Skin of body (tissue), 2 donors: ENCODE results near the gene HSD3B7. TPM values are rescaled to one million over a fixed set of nuclear protein-coding genes. Genes with fewer than 3 reads are reported as not detected.
"Not testable (repeated sequence)": the region's sequence is repeated elsewhere in the genome, so short reads cannot be mapped to it uniquely, and the experiment has no call there.

Source experiments
- DNase-seq: peaks from one replicate; lab custom pipeline; 2025; lab: John Stamatoyannopoulos, UW
- total RNA-seq: library from RNA; depleted of rRNA; stranded (reverse); fragments of >200 nt; gene quantifications from one replicate; pipeline ENCODE4 v1.2.3, GENCODE V29; 2014

Gene HSD3B7
- total RNA-seq, result 8.5 TPM

- DNase-seq, result peak; percentile 59
Measured at GRCh38 chr16:30984669-30985400, at the start of gene HSD3B7. Gene HSD3B7 (plus strand): TSS chr16:30985207. CDS start chr16:30985659, 452 bp downstream.

GRCh38 chr16:30937692-30938091, 47.3 kb upstream of the HSD3B7 start:
- DNase-seq, result no peak

GRCh38 chr16:30939571-30939970, 45.4 kb upstream of the HSD3B7 start:
- DNase-seq, result not testable (repeated sequence)

GRCh38 chr16:30941600-30942425, 43.2 kb upstream of the HSD3B7 start:
- DNase-seq, result no peak

- DNase-seq, result no peak
Measured at GRCh38 chr16:30942426-30942806, 42.6 kb upstream of the HSD3B7 start.

- DNase-seq, result no peak
Measured at GRCh38 chr16:30944352-30944751, 40.7 kb upstream of the HSD3B7 start.

- DNase-seq, result no peak
Measured at GRCh38 chr16:30946671-30947540, 38.1 kb upstream of the HSD3B7 start.

- no peak for DNase-seq
Measured at GRCh38 chr16:30947541-30947858, 37.5 kb upstream of the HSD3B7 start.

- peak; percentile 96 for DNase-seq
Measured at GRCh38 chr16:30947859-30948666, 36.9 kb upstream of the HSD3B7 start.

- DNase-seq, result peak; percentile 45
Measured at GRCh38 chr16:30948667-30949649, 36.0 kb upstream of the HSD3B7 start, which contains the start of gene ORAI3. Gene ORAI3 (plus strand): TSS chr16:30949068. CDS start chr16:30949290, 222 bp downstream.

GRCh38 chr16:30949650-30950515, 35.1 kb upstream of the HSD3B7 start:
- peak; percentile 60 for DNase-seq

GRCh38 chr16:30950516-30951065, 34.4 kb upstream of the HSD3B7 start:
- DNase-seq, result no peak

- no peak for DNase-seq
Measured at GRCh38 chr16:30951193-30951592, 33.8 kb upstream of the HSD3B7 start.

GRCh38 chr16:30951750-30952149, 33.3 kb upstream of the HSD3B7 start:
- peak; percentile 38 for DNase-seq

- DNase-seq, result no peak
Measured at GRCh38 chr16:30953111-30953510, 31.9 kb upstream of the HSD3B7 start.

- no peak for DNase-seq
Measured at GRCh38 chr16:30953511-30954124, 31.4 kb upstream of the HSD3B7 start.

- no peak for DNase-seq
Measured at GRCh38 chr16:30954993-30955392, 30.0 kb upstream of the HSD3B7 start.
